SK-N-SH treated with all-trans-retinoic acid at 6 μM for 48 hours (cell line): ENCODE results near the gene LNPK.

Experiments
- ATAC-seq: fragments of 200-7000 bp; cut with Tn5 transposase; 3 replicates; pipeline ENCODE4 v1.9.1; 2020; ENCODE audit warnings: mild to moderate bottlenecking, moderate library complexity
- ARNTL ChIP-seq: fragments of 450-650 bp; formaldehyde crosslinking; IDR thresholded peaks from 2 replicates; pipeline ENCODE4 v1.5.0; 2020; ENCODE audit warnings: low read depth, mild to moderate bottlenecking, moderate library complexity, borderline replicate concordance
- BACH2 ChIP-seq: fragments of 250-450 bp; sonication (Bioruptor Pico); IDR thresholded peaks from 2 replicates; pipeline ENCODE4 v1.9.0; 2021; ENCODE audit warnings: mild to moderate bottlenecking, borderline replicate concordance
- GLIS3 ChIP-seq: fragments of 250-450 bp; sonication (Bioruptor Pico); IDR thresholded peaks from 2 replicates; pipeline ENCODE4 v1.5.0; 2020; ENCODE audit warnings: mild to moderate bottlenecking, moderate library complexity
- OSR1 ChIP-seq: fragments of 250-450 bp; sonication (Bioruptor Pico); IDR thresholded peaks from 2 replicates; pipeline ENCODE4 v1.8.0; 2022; ENCODE audit warnings: moderate library complexity, mild to moderate bottlenecking, inconsistent platforms
- PPARA ChIP-seq: fragments of 250-450 bp; sonication (Bioruptor Pico); IDR thresholded peaks from 2 replicates; pipeline ENCODE4 v1.5.0; 2020; ENCODE audit warnings: mild to moderate bottlenecking, borderline replicate concordance
- SNAI2 ChIP-seq: fragments of 250-450 bp; sonication (Bioruptor Pico); IDR thresholded peaks from 2 replicates; pipeline ENCODE4 v1.5.0; 2020; ENCODE audit warnings: mild to moderate bottlenecking, moderate library complexity
- TCF4 ChIP-seq: fragments of 250-450 bp; sonication (Bioruptor Pico); IDR thresholded peaks from 2 replicates; pipeline ENCODE4 v1.8.0; 2021; ENCODE audit warnings: mild to moderate bottlenecking, moderate library complexity, borderline replicate concordance
- ZC3H10 ChIP-seq: fragments of 250-450 bp; sonication (Bioruptor Pico); IDR thresholded peaks from 2 replicates; pipeline ENCODE4 v1.5.1; 2021; ENCODE audit warnings: mild to moderate bottlenecking, moderate library complexity
- ZFP3 ChIP-seq: fragments of 250-450 bp; sonication (Bioruptor Pico); IDR thresholded peaks from 2 replicates; pipeline ENCODE4 v1.5.0; 2020; ENCODE audit warnings: mild to moderate bottlenecking, moderate library complexity
- ZNF70 ChIP-seq: fragments of 450-650 bp; formaldehyde crosslinking; IDR thresholded peaks from 2 replicates; pipeline ENCODE4 v1.5.0; 2020; ENCODE audit warnings: mild to moderate bottlenecking, moderate library complexity
- TF ChIP-seq, protein P1 (sequence below): fragments of 250-450 bp; sonication (Bioruptor Pico); IDR thresholded peaks from 2 replicates; pipeline ENCODE4 v1.8.0; 2020; ENCODE audit warnings: mild to moderate bottlenecking, moderate library complexity, borderline replicate concordance
- TF ChIP-seq, protein P2 (sequence below): fragments of 250-450 bp; sonication (Bioruptor Pico); IDR thresholded peaks from 2 replicates; pipeline ENCODE4 v1.8.0; 2021; ENCODE audit warnings: low read depth, mild to moderate bottlenecking, moderate library complexity, borderline replicate concordance
- TF ChIP-seq, protein P3 (sequence below): fragments of 250-450 bp; sonication (Bioruptor Pico); IDR thresholded peaks from 2 replicates; pipeline ENCODE4 v1.5.1; 2020; ENCODE audit warnings: low read depth, mild to moderate bottlenecking, moderate library complexity
- TF ChIP-seq, protein P4 (sequence below): fragments of 250-450 bp; sonication (Bioruptor Pico); IDR thresholded peaks from 2 replicates; pipeline ENCODE4 v1.5.0; 2020; ENCODE audit warnings: mild to moderate bottlenecking, moderate library complexity

The LNPK gene

DNA sequence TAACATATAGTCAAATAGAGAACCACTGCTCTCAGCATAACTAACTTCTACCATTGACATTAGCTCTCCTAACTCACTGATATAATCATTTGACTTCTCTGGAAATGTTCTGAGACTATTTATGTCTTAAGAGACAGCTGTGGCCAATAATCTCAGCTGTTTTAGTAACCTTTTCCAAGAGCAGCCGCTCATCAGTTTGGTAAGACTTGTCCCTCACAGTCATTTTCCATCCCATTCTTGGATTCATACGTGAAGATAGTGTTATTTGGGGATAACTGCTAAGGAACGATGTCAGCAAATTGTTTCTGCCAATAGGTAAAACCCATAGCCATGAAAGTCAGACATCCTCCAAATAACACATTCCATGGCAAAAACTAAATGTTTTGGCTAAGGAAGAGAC lies 127.8 kb downstream of the LNPK start:
- ATAC-seq = no peak
- TF ChIP-seq, protein P1, sequence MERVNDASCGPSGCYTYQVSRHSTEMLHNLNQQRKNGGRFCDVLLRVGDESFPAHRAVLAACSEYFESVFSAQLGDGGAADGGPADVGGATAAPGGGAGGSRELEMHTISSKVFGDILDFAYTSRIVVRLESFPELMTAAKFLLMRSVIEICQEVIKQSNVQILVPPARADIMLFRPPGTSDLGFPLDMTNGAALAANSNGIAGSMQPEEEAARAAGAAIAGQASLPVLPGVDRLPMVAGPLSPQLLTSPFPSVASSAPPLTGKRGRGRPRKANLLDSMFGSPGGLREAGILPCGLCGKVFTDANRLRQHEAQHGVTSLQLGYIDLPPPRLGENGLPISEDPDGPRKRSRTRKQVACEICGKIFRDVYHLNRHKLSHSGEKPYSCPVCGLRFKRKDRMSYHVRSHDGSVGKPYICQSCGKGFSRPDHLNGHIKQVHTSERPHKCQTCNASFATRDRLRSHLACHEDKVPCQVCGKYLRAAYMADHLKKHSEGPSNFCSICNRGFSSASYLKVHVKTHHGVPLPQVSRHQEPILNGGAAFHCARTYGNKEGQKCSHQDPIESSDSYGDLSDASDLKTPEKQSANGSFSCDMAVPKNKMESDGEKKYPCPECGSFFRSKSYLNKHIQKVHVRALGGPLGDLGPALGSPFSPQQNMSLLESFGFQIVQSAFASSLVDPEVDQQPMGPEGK (CRISPR knock-in tag) = no peak
- TF ChIP-seq ARNTL (CRISPR knock-in tag) (no peak), ZNF70 (no peak), SNAI2 (no peak), BACH2 (CRISPR knock-in tag) (no peak), GLIS3 (CRISPR knock-in tag) (no peak), OSR1 (no peak), TCF4 (CRISPR knock-in tag) (no peak), ZC3H10 (CRISPR knock-in tag) (no peak), PPARA (CRISPR knock-in tag) (no peak), ZFP3 (CRISPR knock-in tag) (no peak)
- TF ChIP-seq, protein P2, sequence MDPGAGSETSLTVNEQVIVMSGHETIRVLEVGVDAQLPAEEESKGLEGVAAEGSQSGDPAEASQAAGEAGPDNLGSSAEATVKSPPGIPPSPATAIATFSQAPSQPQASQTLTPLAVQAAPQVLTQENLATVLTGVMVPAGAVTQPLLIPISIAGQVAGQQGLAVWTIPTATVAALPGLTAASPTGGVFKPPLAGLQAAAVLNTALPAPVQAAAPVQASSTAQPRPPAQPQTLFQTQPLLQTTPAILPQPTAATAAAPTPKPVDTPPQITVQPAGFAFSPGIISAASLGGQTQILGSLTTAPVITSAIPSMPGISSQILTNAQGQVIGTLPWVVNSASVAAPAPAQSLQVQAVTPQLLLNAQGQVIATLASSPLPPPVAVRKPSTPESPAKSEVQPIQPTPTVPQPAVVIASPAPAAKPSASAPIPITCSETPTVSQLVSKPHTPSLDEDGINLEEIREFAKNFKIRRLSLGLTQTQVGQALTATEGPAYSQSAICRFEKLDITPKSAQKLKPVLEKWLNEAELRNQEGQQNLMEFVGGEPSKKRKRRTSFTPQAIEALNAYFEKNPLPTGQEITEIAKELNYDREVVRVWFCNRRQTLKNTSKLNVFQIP (CRISPR knock-in tag) = no peak
- TF ChIP-seq, protein P3, sequence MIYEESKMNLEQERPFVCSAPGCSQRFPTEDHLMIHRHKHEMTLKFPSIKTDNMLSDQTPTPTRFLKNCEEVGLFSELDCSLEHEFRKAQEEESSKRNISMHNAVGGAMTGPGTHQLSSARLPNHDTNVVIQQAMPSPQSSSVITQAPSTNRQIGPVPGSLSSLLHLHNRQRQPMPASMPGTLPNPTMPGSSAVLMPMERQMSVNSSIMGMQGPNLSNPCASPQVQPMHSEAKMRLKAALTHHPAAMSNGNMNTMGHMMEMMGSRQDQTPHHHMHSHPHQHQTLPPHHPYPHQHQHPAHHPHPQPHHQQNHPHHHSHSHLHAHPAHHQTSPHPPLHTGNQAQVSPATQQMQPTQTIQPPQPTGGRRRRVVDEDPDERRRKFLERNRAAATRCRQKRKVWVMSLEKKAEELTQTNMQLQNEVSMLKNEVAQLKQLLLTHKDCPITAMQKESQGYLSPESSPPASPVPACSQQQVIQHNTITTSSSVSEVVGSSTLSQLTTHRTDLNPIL = no peak
- TF ChIP-seq, protein P4, sequence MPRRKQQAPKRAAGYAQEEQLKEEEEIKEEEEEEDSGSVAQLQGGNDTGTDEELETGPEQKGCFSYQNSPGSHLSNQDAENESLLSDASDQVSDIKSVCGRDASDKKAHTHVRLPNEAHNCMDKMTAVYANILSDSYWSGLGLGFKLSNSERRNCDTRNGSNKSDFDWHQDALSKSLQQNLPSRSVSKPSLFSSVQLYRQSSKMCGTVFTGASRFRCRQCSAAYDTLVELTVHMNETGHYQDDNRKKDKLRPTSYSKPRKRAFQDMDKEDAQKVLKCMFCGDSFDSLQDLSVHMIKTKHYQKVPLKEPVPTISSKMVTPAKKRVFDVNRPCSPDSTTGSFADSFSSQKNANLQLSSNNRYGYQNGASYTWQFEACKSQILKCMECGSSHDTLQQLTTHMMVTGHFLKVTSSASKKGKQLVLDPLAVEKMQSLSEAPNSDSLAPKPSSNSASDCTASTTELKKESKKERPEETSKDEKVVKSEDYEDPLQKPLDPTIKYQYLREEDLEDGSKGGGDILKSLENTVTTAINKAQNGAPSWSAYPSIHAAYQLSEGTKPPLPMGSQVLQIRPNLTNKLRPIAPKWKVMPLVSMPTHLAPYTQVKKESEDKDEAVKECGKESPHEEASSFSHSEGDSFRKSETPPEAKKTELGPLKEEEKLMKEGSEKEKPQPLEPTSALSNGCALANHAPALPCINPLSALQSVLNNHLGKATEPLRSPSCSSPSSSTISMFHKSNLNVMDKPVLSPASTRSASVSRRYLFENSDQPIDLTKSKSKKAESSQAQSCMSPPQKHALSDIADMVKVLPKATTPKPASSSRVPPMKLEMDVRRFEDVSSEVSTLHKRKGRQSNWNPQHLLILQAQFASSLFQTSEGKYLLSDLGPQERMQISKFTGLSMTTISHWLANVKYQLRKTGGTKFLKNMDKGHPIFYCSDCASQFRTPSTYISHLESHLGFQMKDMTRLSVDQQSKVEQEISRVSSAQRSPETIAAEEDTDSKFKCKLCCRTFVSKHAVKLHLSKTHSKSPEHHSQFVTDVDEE (CRISPR knock-in tag) = no peak
